Colonic mucosa (tissue), 4 donors: ENCODE data around the gene CCDC154. TPM values are rescaled to one million over a fixed set of nuclear protein-coding genes. Genes with fewer than 3 reads are reported as not detected.
"Not testable (repeated sequence)": the region's sequence is repeated elsewhere in the genome, so short reads cannot be mapped to it uniquely, and the experiment has no call there.

Source experiments
- DNase-seq: peaks from one replicate; pipeline ENCODE4 v3.0.0-alpha.2; 2020
- H3K27ac ChIP-seq: fragments of 200-600 bp; one replicate; pipeline ENCODE4 v1.8.0; 2021
- H3K27me3 ChIP-seq: fragments of 200-600 bp; one replicate; pipeline ENCODE4 v1.8.0; 2021
- H3K36me3 ChIP-seq: fragments of 200-600 bp; one replicate; pipeline ENCODE4 v1.8.0; 2021
- H3K4me1 ChIP-seq: fragments of 200-600 bp; one replicate; pipeline ENCODE4 v1.8.0; 2021; ENCODE audit warnings: mild to moderate bottlenecking
- H3K4me3 ChIP-seq: fragments of 200-600 bp; one replicate; pipeline ENCODE4 v1.8.0; 2021
- H3K9ac ChIP-seq, 2 donors: one replicate each; pipeline ENCODE4 v1.7.0; 2013; ENCODE audit warnings: control low read depth in 2 of 2, low read depth in 2 of 2, low read length in 2 of 2
- H3K9me3 ChIP-seq: fragments of 200-600 bp; one replicate; pipeline ENCODE4 v1.8.0; 2021
- CTCF ChIP-seq: fragments of 200-600 bp; IDR thresholded peaks from one replicate; pipeline ENCODE4 v1.8.0; 2022; ENCODE audit warnings: antibody characterized with exemption, mild to moderate bottlenecking
- intact Hi-C: fragments of 100-400 bp; cut with DNase I; formaldehyde crosslinking; loops from one replicate; pipeline ENCODE4 v1.14.1; 2022
- total RNA-seq, 2 donors: library from RNA; stranded (reverse); fragmentation: NEBNext Ultra II Directional in 1 of 2; extraction: Animal tissue kit (Norgen Biotek cat#: 25700) in 1 of 2; gene quantifications; one replicate each; pipeline ENCODE4 v1.2.1, GENCODE V29; 2021
- donor health status: healthy.
- donor health status: DM: no; HTN: no; CAD: no.
- donor health status: DM: no; HTN: no; CAD: no.

CCDC154 gene
- total RNA-seq, 2 donors from 2014 or later = 0.56 to 1.6 TPM

- intact Hi-C loops = no loop called here
- DNase-seq = no peak
- H3K36me3 ChIP-seq = no peaks in the 10 kb centered on the region
- H3K9ac ChIP-seq = no peak overlapping the region
- H3K4me3 ChIP-seq = no peak overlapping the region
- no peak for TF ChIP-seq CTCF
- no peaks in the 10 kb centered on the region for H3K4me1 ChIP-seq
- H3K27ac ChIP-seq = no peak overlapping the region
- H3K9me3 ChIP-seq = no peaks in the 10 kb centered on the region
- H3K27me3 ChIP-seq = no peaks in the 10 kb centered on the region
Observed at GRCh38 chr16:1445518-1446203, 1.3 kb upstream of the CCDC154 start.

- no peak for DNase-seq
- Histone ChIP-seq H3K9me3 (no peaks in the 10 kb centered on the region), H3K27me3 (no peaks in the 10 kb centered on the region), H3K4me3 (no peak overlapping the region), H3K4me1 (no peaks in the 10 kb centered on the region), H3K36me3 (no peaks in the 10 kb centered on the region), H3K27ac (no peak overlapping the region), H3K9ac (no peak overlapping the region)
- TF ChIP-seq CTCF = no peak
- intact Hi-C loops = no loop called here
Observed at GRCh38 chr16:1444730-1445517, 568 bp upstream of the CCDC154 start.

GRCh38 chr16:1443403-1443973 lies 868 bp downstream of the CCDC154 start:
- Histone ChIP-seq H3K27ac (no peak overlapping the region), H3K9ac (no peak overlapping the region), H3K4me1 (no peaks in the 10 kb centered on the region), H3K4me3 (no peak overlapping the region), H3K9me3 (no peaks in the 10 kb centered on the region), H3K27me3 (no peaks in the 10 kb centered on the region), H3K36me3 (no peaks in the 10 kb centered on the region)
- TF ChIP-seq CTCF = no peak
- intact Hi-C loops = no loop called here
- DNase-seq = no peak

GRCh38 chr16:1442697-1443096 lies 1.7 kb downstream of the CCDC154 start:
- Histone ChIP-seq H3K9me3 (no peaks in the 10 kb centered on the region), H3K27me3 (no peaks in the 10 kb centered on the region), H3K36me3 (no peaks in the 10 kb centered on the region), H3K4me1 (no peaks in the 10 kb centered on the region), H3K27ac (no peak overlapping the region), H3K4me3 (no peak overlapping the region), H3K9ac (no peak overlapping the region)
- TF ChIP-seq CTCF = no peak
- intact Hi-C loops = no loop called here
- no peak for DNase-seq

GRCh38 chr16:1441391-1441829 lies 2.9 kb downstream of the CCDC154 start:
- intact Hi-C loops = no loop called here
- H3K27me3 ChIP-seq = no peaks in the 10 kb centered on the region
- H3K4me1 ChIP-seq = no peaks in the 10 kb centered on the region
- no peak overlapping the region for H3K9ac ChIP-seq
- DNase-seq = no peak
- H3K36me3 ChIP-seq = no peaks in the 10 kb centered on the region
- H3K4me3 ChIP-seq = no peak overlapping the region
- TF ChIP-seq CTCF = no peak
- H3K27ac ChIP-seq = no peak overlapping the region
- no peaks in the 10 kb centered on the region for H3K9me3 ChIP-seq

GRCh38 chr16:1439699-1440074 lies 4.7 kb downstream of the CCDC154 start:
- H3K9ac ChIP-seq, H3K27me3 ChIP-seq, H3K4me1 ChIP-seq, H3K4me3 ChIP-seq, DNase-seq, H3K36me3 ChIP-seq, intact Hi-C loops, H3K27ac ChIP-seq, H3K9me3 ChIP-seq: not testable (repeated sequence)
